ENCODE measurements around the gene LIN9. TPM values are rescaled to one million over a fixed set of nuclear protein-coding genes. Genes with fewer than 3 reads are reported as not detected.

The LIN9 gene
- total and polyA plus RNA-seq, 2 donors from 2014 or later = 0.73 to 2.7 TPM

- H3K27ac ChIP-seq (ENCODE audit: low read depth in 2 of 2, low read length in 2 of 2) = no peak overlapping the region
- TF ChIP-seq CTCF (IDR thresholded peaks at IDR 0.05; ENCODE audit: borderline replicate concordance, extremely low read depth, insufficient read depth) = no peak
- no peak for FAIRE-seq
- no peak overlapping the region for H3K4me3 ChIP-seq (ENCODE audit: low read length in 3 of 3)
- H3K9me3 ChIP-seq (ENCODE audit: control insufficient read depth in 2 of 3, insufficient read depth in 1 of 3, low read length in 3 of 3) = no peaks in the 10 kb centered on the region
- H3K27me3 ChIP-seq (ENCODE audit: control insufficient read depth, insufficient read depth, low read length) = no peaks in the 10 kb centered on the region
- H3K36me3 ChIP-seq (ENCODE audit: control insufficient read depth in 2 of 3, insufficient read depth in 3 of 3, low read length in 3 of 3) = no peaks in the 10 kb centered on the region
- intact Hi-C loops (cut with DNase I) = no loop called here
- peak in 2 of 5 donors; percentile 32 to 54 for DNase-seq
- no peaks in the 10 kb centered on the region for H3K4me1 ChIP-seq (ENCODE audit: control insufficient read depth in 2 of 3, insufficient read depth in 2 of 3, low read depth in 1 of 3, low read length in 3 of 3)
- H3K9ac ChIP-seq (ENCODE audit: low read length in 3 of 3) = no peak overlapping the region
Observed at GRCh38 chr1:226350519-226350865, 41.5 kb upstream of the LIN9 start.

GRCh38 chr1:226349801-226350518 is 41.0 kb upstream of the LIN9 start:
- no peaks in the 10 kb centered on the region for H3K9me3 ChIP-seq (ENCODE audit: control insufficient read depth in 2 of 3, insufficient read depth in 1 of 3, low read length in 3 of 3)
- no peak overlapping the region for H3K27ac ChIP-seq (ENCODE audit: low read depth in 2 of 2, low read length in 2 of 2)
- intact Hi-C loops (cut with DNase I) = no loop called here
- no peak overlapping the region for H3K9ac ChIP-seq (ENCODE audit: low read length in 3 of 3)
- DNase-seq = peak in 4 of 5 donors; percentile 28 to 81 (median 47)
- no peaks in the 10 kb centered on the region for H3K36me3 ChIP-seq (ENCODE audit: control insufficient read depth in 2 of 3, insufficient read depth in 3 of 3, low read length in 3 of 3)
- no peak for TF ChIP-seq CTCF (IDR thresholded peaks at IDR 0.05; ENCODE audit: borderline replicate concordance, extremely low read depth, insufficient read depth)
- H3K4me3 ChIP-seq (ENCODE audit: low read length in 3 of 3) = no peak overlapping the region
- no peaks in the 10 kb centered on the region for H3K4me1 ChIP-seq (ENCODE audit: control insufficient read depth in 2 of 3, insufficient read depth in 2 of 3, low read depth in 1 of 3, low read length in 3 of 3)
- no peaks in the 10 kb centered on the region for H3K27me3 ChIP-seq (ENCODE audit: control insufficient read depth, insufficient read depth, low read length)
- no peak for FAIRE-seq

- no peak overlapping the region for H3K4me3 ChIP-seq (ENCODE audit: low read length in 3 of 3)
- H3K9me3 ChIP-seq (ENCODE audit: control insufficient read depth in 2 of 3, insufficient read depth in 1 of 3, low read length in 3 of 3) = no peaks in the 10 kb centered on the region
- no peaks in the 10 kb centered on the region for H3K4me1 ChIP-seq (ENCODE audit: control insufficient read depth in 2 of 3, insufficient read depth in 2 of 3, low read depth in 1 of 3, low read length in 3 of 3)
- DNase-seq (peak; percentile 23 to 44 (median 37)), FAIRE-seq (no peak)
- intact Hi-C loops (cut with DNase I) = no loop called here
- H3K36me3 ChIP-seq (ENCODE audit: control insufficient read depth in 2 of 3, insufficient read depth in 3 of 3, low read length in 3 of 3) = no peaks in the 10 kb centered on the region
- H3K27me3 ChIP-seq (ENCODE audit: control insufficient read depth, insufficient read depth, low read length) = no peaks in the 10 kb centered on the region
- no peak overlapping the region for H3K9ac ChIP-seq (ENCODE audit: low read length in 3 of 3)
- H3K27ac ChIP-seq (ENCODE audit: low read depth in 2 of 2, low read length in 2 of 2) = no peak overlapping the region
- TF ChIP-seq CTCF (IDR thresholded peaks at IDR 0.05; ENCODE audit: borderline replicate concordance, extremely low read depth, insufficient read depth) = no peak
Observed at GRCh38 chr1:226349081-226349480, 40.1 kb upstream of the LIN9 start.
